ENCODE data around the gene ATAT1. TPM values are rescaled to one million over a fixed set of nuclear protein-coding genes. Genes with fewer than 3 reads are reported as not detected.

Gene ATAT1
- total and polyA plus RNA-seq, 9 of the 15 experiments (the other 6 are each of a cell fraction or from before 2014, with no cell fraction given) = 0.65 to 5.8 (median 1.6) TPM

DNA sequence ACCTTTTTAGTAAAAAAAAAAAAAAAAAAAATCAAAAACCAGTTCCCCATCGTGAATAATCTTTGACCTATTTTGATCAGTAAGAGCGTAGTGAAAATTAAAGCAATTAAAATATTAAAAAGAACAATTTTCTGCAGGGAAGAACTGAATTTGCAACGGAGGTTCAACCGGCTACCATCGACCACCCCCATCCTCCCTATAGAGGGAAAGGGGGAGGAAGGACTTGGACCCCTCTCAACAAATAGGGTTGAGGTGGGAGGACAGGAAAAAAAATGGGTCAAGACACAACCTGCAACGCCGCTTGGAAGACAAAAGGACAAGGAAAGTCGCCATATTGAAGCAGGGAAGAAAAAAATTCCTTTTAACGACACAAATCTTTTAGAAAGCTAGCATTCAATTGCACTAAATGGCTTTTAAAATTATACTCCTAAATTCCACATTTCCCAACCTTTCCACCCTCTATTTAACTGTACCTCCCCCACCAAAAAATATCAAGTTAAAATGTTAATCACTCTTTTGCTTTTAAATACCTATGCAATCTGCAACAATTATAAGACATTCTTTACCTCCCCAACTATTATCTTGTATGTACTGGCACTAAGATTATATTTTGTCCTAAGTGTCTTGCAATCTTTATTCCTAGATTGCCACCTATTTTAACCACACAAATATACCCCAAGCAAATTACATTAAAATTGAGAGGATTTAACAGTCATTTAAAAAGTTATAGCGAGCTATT lies 11.3 kb upstream of the ATAT1 start (continued):
- TF ChIP-seq MXI1 (IDR thresholded peaks at IDR 0.05; ENCODE audit: low read depth, low read length) = peak; percentile 86; the same call in 1 of the 2 replicates
- TF ChIP-seq FUS (optimal IDR thresholded peaks at IDR 0.05; ENCODE audit: low read depth, low read length) = peak; percentile 86
- TF ChIP-seq ZFP36 (IDR thresholded peaks at IDR 0.05; ENCODE audit: low read depth, low read length, partially characterized antibody) = no peak
- no peak for TF ChIP-seq NR3C1 (CRISPR knock-in tag; IDR thresholded peaks at IDR 0.05)
- peak; percentile 97 for TF ChIP-seq ILF3 (IDR thresholded peaks at IDR 0.05; ENCODE audit: borderline replicate concordance)
- no peak for TF ChIP-seq SMAD2 (IDR thresholded peaks at IDR 0.05; ENCODE audit: low read depth, low read length)
- TF ChIP-seq HNRNPH1 (optimal IDR thresholded peaks at IDR 0.05; ENCODE audit: low read depth, low read length) = peak; percentile 63
- no peak for TF ChIP-seq SP1 (CRISPR knock-in tag; IDR thresholded peaks at IDR 0.05)
- TF ChIP-seq, protein P1, sequence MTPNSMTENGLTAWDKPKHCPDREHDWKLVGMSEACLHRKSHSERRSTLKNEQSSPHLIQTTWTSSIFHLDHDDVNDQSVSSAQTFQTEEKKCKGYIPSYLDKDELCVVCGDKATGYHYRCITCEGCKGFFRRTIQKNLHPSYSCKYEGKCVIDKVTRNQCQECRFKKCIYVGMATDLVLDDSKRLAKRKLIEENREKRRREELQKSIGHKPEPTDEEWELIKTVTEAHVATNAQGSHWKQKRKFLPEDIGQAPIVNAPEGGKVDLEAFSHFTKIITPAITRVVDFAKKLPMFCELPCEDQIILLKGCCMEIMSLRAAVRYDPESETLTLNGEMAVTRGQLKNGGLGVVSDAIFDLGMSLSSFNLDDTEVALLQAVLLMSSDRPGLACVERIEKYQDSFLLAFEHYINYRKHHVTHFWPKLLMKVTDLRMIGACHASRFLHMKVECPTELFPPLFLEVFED (CRISPR knock-in tag; conservative IDR thresholded peaks at IDR 0.05) = peak; percentile 99
- TF ChIP-seq, protein P2, sequence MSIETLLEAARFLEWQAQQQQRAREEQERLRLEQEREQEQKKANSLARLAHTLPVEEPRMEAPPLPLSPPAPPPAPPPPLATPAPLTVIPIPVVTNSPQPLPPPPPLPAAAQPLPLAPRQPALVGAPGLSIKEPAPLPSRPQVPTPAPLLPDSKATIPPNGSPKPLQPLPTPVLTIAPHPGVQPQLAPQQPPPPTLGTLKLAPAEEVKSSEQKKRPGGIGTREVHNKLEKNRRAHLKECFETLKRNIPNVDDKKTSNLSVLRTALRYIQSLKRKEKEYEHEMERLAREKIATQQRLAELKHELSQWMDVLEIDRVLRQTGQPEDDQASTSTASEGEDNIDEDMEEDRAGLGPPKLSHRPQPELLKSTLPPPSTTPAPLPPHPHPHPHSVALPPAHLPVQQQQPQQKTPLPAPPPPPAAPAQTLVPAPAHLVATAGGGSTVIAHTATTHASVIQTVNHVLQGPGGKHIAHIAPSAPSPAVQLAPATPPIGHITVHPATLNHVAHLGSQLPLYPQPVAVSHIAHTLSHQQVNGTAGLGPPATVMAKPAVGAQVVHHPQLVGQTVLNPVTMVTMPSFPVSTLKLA (conservative IDR thresholded peaks at IDR 0.05) = 0 out of 4 replicates have a peak, but pooled peaks of 1 of the 2 experiments have one; percentile 34
- peak; percentile 77 for TF ChIP-seq ZNF780A (CRISPR knock-in tag; IDR thresholded peaks at IDR 0.05)
- TF ChIP-seq, protein P3, sequence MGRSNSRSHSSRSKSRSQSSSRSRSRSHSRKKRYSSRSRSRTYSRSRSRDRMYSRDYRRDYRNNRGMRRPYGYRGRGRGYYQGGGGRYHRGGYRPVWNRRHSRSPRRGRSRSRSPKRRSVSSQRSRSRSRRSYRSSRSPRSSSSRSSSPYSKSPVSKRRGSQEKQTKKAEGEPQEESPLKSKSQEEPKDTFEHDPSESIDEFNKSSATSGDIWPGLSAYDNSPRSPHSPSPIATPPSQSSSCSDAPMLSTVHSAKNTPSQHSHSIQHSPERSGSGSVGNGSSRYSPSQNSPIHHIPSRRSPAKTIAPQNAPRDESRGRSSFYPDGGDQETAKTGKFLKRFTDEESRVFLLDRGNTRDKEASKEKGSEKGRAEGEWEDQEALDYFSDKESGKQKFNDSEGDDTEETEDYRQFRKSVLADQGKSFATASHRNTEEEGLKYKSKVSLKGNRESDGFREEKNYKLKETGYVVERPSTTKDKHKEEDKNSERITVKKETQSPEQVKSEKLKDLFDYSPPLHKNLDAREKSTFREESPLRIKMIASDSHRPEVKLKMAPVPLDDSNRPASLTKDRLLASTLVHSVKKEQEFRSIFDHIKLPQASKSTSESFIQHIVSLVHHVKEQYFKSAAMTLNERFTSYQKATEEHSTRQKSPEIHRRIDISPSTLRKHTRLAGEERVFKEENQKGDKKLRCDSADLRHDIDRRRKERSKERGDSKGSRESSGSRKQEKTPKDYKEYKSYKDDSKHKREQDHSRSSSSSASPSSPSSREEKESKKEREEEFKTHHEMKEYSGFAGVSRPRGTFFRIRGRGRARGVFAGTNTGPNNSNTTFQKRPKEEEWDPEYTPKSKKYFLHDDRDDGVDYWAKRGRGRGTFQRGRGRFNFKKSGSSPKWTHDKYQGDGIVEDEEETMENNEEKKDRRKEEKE (IDR thresholded peaks at IDR 0.05; ENCODE audit: borderline replicate concordance in 1 of 2, control insufficient read depth in 1 of 2, low read depth in 2 of 2, low read length in 1 of 2) = peak in 1 of 2 experiments; percentile 42; a peak in 1 of 4 replicates
- TF ChIP-seq, protein P4, sequence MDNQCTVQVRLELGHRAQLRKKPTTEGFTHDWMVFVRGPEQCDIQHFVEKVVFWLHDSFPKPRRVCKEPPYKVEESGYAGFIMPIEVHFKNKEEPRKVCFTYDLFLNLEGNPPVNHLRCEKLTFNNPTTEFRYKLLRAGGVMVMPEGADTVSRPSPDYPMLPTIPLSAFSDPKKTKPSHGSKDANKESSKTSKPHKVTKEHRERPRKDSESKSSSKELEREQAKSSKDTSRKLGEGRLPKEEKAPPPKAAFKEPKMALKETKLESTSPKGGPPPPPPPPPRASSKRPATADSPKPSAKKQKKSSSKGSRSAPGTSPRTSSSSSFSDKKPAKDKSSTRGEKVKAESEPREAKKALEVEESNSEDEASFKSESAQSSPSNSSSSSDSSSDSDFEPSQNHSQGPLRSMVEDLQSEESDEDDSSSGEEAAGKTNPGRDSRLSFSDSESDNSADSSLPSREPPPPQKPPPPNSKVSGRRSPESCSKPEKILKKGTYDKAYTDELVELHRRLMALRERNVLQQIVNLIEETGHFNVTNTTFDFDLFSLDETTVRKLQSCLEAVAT (IDR thresholded peaks at IDR 0.05) = peak; percentile 85
- TF ChIP-seq ZNF561 (CRISPR knock-in tag; conservative IDR thresholded peaks at IDR 0.05) = no peak; the same call in 1 of the 2 replicates
- TF ChIP-seq, protein P5, sequence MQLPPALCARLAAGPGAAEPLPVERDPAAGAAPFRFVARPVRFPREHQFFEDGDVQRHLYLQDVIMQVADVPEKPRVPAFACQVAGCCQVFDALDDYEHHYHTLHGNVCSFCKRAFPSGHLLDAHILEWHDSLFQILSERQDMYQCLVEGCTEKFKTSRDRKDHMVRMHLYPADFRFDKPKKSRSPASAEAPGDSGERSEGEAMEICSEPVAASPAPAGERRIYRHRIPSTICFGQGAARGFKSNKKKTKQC (CRISPR knock-in tag; IDR thresholded peaks at IDR 0.05) = no peak
- TF ChIP-seq ZNF766 (CRISPR knock-in tag; conservative IDR thresholded peaks at IDR 0.05) = peak; percentile 83
- TF ChIP-seq STAT5A (IDR thresholded peaks at IDR 0.05; ENCODE audit: borderline replicate concordance, low read length) = no peak

Data from K562 (cell line).